Sigmoid colon (tissue), 7 donors: ENCODE measurements around the gene OBP2A. TPM values are rescaled to one million over a fixed set of nuclear protein-coding genes. Genes with fewer than 3 reads are reported as not detected.
"Not testable (repeated sequence)": the region's sequence is repeated elsewhere in the genome, so short reads cannot be mapped to it uniquely, and the experiment has no call there.

Source experiments
- DNase-seq: peaks from one replicate; pipeline ENCODE4 v3.0.0-alpha.2; 2019
- H3K27ac ChIP-seq, 4 donors: fragments of 200-600 bp; sonication (generic); one replicate each; pipeline ENCODE4 v1.5.1; 2016 to 2019; ENCODE audit warnings: mild to moderate bottlenecking in 1 of 4
- H3K27me3 ChIP-seq, 3 donors: fragments of 200-600 bp; sonication (generic); one replicate each; pipeline ENCODE4 v1.5.1; 2019; ENCODE audit warnings: mild to moderate bottlenecking in 1 of 3
- H3K36me3 ChIP-seq, 4 donors: fragments of 200-600 bp; sonication (generic); one replicate each; pipeline ENCODE4 v1.5.1; 2016 to 2019
- H3K4me1 ChIP-seq, 4 donors: fragments of 200-600 bp; sonication (generic); one replicate each; pipeline ENCODE4 v1.5.1; 2017 to 2019
- H3K4me3 ChIP-seq, 4 donors: fragments of 200-600 bp; sonication (generic); one replicate each; pipeline ENCODE4 v1.5.1; 2017 to 2019; ENCODE audit warnings: mild to moderate bottlenecking in 2 of 4, moderate library complexity in 1 of 4
- H3K9me3 ChIP-seq, 4 donors: fragments of 200-600 bp in 3 of 4; sonication (generic) in 3 of 4; one replicate each; pipeline versions ENCODE4 v1.5.1 to v1.6.1; 2013 to 2019
- EP300 ChIP-seq, 4 donors: sonication (generic); formaldehyde crosslinking; IDR thresholded peaks; one replicate each; pipeline ENCODE4 v1.6.1; 2017; ENCODE audit warnings: antibody characterized with exemption in 4 of 4
- POLR2A ChIP-seq, 2 donors: fragments of 450-650 bp; IDR thresholded peaks; one replicate each; pipeline ENCODE4 v1.6.1; 2016; ENCODE audit warnings: antibody characterized with exemption in 2 of 2, mild to moderate bottlenecking in 2 of 2, moderate library complexity in 2 of 2
- POLR2AphosphoS5 ChIP-seq, 4 donors: sonication (generic); formaldehyde crosslinking; IDR thresholded peaks; one replicate each; pipeline ENCODE4 v1.6.1; 2017; ENCODE audit warnings: antibody characterized with exemption in 4 of 4
- WGBS, 2 donors: extraction: QIAGEN DNeasy Blood & Tissue Kit; methylation state at CpG; one replicate each; pipeline ENCODE4 v1.1.7; 2013; 5-methylcytosine and 5-hydroxymethylcytosine counted together
- intact Hi-C: fragments of 100-400 bp; cut with DNase I; formaldehyde crosslinking; loops from one replicate; pipeline ENCODE4 v1.15.1; 2023
- polyA plus RNA-seq, 3 donors: library from polyadenylated mRNA; stranded (reverse); fragments of 200-250 nt; gene quantifications; one replicate each; pipeline ENCODE4 v1.2.3, GENCODE V29; 2013
- total RNA-seq, 4 donors: library from RNA; depleted of rRNA; stranded (reverse); fragments of >200 nt; gene quantifications; one replicate each; pipeline ENCODE4 v1.1.0, GENCODE V29; 2016
- TF ChIP-seq, protein P1 (sequence below), 4 experiments: fragments of 450-650 bp in 3 of 4; fragments of 200-600 bp in 1 of 4; IDR thresholded peaks; one replicate each; pipeline ENCODE4 v1.5.1; 2016 to 2019; ENCODE audit warnings: antibody characterized with exemption in 4 of 4, mild to moderate bottlenecking in 3 of 4, moderate library complexity in 2 of 4
- donor health status: healthy with polysubstance abuse.
- donor health status: Bipolar disorder and iron deficiency.
- donor health status: healthy.

Gene OBP2A
- total and polyA plus RNA-seq, 7 donors, result not detected

DNA sequence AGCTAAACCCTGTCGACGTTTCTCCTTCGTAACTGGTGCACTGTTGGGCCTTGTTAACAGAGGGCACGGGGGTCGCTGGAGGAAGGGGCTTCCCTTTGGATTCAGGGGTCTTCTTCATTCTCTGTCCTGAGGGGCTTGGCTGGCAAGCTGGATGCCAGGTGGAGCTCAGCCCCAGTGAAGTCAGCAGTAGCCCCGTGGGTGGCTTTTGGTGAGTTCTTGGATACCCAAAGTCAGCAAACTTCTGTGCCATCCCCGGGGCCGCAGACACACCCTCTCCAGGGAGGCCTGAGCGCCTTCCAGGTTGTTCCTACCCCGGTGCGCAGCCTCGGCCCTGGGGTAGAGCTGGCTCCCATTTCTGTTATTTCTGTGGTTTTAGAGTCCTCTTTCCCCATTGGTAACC, 12.3 kb upstream of the OBP2A start:
- Histone ChIP-seq H3K36me3 (no peaks in the 10 kb centered on the region), H3K27ac (no peak overlapping the region), H3K9me3 (no peaks in the 10 kb centered on the region), H3K4me1 (no peaks in the 10 kb centered on the region), H3K27me3 (peaks cover 0 to 23% (median 0%) of the 10 kb centered on the region in 3 donors), H3K4me3 (no peak overlapping the region)
- intact Hi-C loops, result no loop called here
- TF ChIP-seq POLR2AphosphoS5 (IDR thresholded peaks at IDR 0.05) (no peak), EP300 (IDR thresholded peaks at IDR 0.05) (no peak)
- TF ChIP-seq, protein P1, sequence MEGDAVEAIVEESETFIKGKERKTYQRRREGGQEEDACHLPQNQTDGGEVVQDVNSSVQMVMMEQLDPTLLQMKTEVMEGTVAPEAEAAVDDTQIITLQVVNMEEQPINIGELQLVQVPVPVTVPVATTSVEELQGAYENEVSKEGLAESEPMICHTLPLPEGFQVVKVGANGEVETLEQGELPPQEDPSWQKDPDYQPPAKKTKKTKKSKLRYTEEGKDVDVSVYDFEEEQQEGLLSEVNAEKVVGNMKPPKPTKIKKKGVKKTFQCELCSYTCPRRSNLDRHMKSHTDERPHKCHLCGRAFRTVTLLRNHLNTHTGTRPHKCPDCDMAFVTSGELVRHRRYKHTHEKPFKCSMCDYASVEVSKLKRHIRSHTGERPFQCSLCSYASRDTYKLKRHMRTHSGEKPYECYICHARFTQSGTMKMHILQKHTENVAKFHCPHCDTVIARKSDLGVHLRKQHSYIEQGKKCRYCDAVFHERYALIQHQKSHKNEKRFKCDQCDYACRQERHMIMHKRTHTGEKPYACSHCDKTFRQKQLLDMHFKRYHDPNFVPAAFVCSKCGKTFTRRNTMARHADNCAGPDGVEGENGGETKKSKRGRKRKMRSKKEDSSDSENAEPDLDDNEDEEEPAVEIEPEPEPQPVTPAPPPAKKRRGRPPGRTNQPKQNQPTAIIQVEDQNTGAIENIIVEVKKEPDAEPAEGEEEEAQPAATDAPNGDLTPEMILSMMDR (IDR thresholded peaks at IDR 0.05), result no peak
- DNase-seq, result peak; percentile 42
- WGBS, 2 donors, result 90% methylated on average over 12 of the region's 12 CpGs

DNA sequence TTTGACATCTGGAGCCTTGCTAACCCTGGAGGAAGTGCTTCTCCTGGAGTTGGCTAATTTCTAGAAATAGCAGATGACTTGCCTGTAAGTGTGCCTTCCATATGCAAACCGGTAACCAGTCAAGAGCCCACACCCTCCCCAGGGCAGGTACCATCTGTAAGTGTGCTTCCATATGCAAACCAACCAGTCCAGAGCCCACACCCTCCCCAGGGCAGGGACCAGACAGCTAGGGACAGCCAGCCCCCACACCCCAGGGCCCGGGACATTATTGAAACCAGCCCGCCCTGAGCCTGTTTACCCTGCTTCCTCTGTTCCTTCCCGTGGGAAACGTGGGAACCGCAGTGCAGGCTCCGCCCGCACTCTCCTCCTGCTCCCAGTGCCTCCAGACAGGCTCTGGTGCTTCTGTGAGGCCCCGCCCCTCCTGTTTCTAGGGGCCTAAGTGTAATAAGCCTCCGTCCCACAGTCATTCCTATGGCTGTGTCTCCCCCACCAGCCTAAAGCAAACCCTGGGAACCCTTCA, 11.7 kb upstream of the OBP2A start:
- H3K4me1 ChIP-seq, H3K36me3 ChIP-seq, intact Hi-C loops, H3K9me3 ChIP-seq, H3K27ac ChIP-seq, H3K4me3 ChIP-seq: not testable (repeated sequence)
- 12 to 27% methylated on average over 10 of the region's 10 CpGs for WGBS, 2 donors
- peak; percentile 20 for DNase-seq
- peaks cover 0 to 21% (median 0%) of the 10 kb centered on the region in 3 donors for H3K27me3 ChIP-seq

DNA sequence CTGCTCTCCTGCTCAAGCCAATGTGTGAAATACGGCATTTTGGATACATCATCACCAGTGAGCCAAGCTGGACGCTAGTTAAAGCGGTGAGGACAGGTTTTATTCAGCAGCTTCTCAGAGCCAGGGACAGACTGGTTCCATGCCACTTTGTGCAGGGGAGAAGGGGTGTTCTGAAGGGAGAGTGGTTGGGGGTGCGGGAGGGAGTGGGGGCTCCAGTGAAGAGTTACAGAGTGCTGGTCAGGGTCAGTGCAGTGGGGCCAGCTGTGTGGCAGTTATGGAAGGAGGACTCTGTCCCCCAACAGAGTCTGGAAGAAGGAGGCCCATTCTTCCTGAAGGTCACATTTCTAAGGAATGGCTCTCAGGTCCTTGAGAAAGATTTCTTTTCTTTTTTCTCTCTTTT, 11.1 kb upstream of the OBP2A start:
- H3K9me3 ChIP-seq, H3K27ac ChIP-seq, H3K36me3 ChIP-seq, DNase-seq, H3K4me1 ChIP-seq, H3K4me3 ChIP-seq, intact Hi-C loops: not testable (repeated sequence)
- WGBS, 2 donors, result 70 to 76% methylated on average over 4 of the region's 4 CpGs
- peaks cover 0 to 17% (median 0%) of the 10 kb centered on the region in 3 donors for H3K27me3 ChIP-seq

DNA sequence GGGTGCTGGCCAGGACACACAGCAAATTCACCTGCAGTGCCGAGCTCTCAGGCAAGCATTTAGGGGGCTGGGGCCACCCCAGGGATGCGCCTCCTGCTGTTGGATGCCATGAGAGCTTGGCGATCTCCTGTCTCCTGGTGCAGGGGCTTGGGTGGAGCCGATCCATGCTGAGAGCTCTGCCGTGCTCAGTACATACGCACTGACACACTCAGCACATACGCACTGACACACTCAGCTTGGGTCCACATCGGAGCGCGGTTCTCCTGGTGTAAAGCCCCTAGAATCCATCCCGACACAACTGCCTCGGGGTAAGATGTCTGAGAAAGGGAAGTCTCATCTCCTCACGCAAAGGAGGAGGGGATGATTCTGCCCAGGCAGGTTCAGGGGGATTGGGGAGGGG, 10.3 kb upstream of the OBP2A start:
- H3K4me1 ChIP-seq, H3K27me3 ChIP-seq, H3K4me3 ChIP-seq, H3K9me3 ChIP-seq, H3K27ac ChIP-seq, H3K36me3 ChIP-seq, intact Hi-C loops, DNase-seq: not testable (repeated sequence)
- 83% methylated on average over 13 of the region's 13 CpGs for WGBS, 2 donors

DNA sequence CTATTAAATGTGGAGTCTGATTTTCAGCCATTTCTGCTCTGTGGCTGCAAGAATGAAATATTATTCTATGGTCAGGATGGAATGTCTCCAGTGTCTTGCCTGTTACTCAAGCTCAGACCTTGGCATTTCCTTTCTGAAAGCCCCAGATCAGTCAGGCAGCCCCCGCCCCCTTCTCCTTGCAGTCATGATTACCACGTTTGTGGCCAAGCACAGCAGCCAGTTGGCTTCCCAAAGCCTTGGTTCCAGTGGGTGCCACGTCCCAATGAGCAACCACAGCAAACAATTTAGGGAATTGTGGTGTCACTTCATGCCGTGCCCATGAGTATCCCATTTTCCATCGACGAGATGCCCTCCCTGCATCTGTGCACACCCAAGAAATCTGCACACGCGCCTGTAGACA, 9.7 kb upstream of the OBP2A start:
- H3K27me3 ChIP-seq, result peaks cover 0 to 6% (median 0%) of the 10 kb centered on the region in 3 donors
- no peaks in the 10 kb centered on the region for H3K9me3 ChIP-seq
- H3K27ac ChIP-seq, result no peak overlapping the region
- intact Hi-C loops, result no loop called here
- no peak overlapping the region for H3K4me3 ChIP-seq
- DNase-seq, result no peak
- no peaks in the 10 kb centered on the region for H3K36me3 ChIP-seq
- TF ChIP-seq, protein P1 (IDR thresholded peaks at IDR 0.05), result no peak
- TF ChIP-seq EP300 (IDR thresholded peaks at IDR 0.05), result no peak
- no peak for TF ChIP-seq POLR2A (IDR thresholded peaks at IDR 0.05)
- TF ChIP-seq POLR2AphosphoS5 (IDR thresholded peaks at IDR 0.05), result no peak
- WGBS, 2 donors, result 75 to 78% methylated on average over 8 of the region's 8 CpGs
- H3K4me1 ChIP-seq, result no peaks in the 10 kb centered on the region

DNA sequence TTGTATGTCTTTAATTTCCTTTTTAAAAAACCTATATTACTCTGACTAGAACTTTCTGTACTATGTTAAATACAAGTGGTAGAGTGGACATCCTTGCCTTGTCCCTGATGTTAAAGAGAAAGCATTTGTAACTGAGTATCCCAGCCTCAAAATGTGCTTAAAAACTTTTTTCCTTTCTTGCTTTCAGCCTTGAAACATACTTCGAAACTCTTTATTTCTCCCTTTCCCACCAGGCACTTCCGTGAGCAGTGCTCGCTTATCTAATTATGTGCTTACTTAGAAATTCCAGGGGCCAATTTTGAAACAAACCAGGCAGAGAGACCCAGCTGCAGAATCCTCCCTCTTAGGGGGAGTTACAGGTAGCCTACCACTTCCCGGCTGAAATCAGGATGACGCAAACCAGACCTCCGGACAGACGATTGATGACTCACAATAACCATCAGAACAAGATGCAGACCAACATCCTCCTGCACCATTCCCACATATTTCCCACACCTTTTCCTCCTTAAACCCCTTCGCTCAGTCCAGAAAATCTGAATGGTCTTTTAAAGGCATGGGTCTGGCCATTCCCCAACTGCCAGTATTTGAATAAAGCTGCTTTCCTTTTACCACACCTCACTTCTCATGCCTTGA, 2.5 kb upstream of the OBP2A start:
- H3K9me3 ChIP-seq, H3K27ac ChIP-seq, intact Hi-C loops, DNase-seq, H3K4me1 ChIP-seq, H3K4me3 ChIP-seq, H3K36me3 ChIP-seq, H3K27me3 ChIP-seq: not testable (repeated sequence)
- 50 to 70% methylated on average over 8 of the region's 8 CpGs for WGBS, 2 donors

DNA sequence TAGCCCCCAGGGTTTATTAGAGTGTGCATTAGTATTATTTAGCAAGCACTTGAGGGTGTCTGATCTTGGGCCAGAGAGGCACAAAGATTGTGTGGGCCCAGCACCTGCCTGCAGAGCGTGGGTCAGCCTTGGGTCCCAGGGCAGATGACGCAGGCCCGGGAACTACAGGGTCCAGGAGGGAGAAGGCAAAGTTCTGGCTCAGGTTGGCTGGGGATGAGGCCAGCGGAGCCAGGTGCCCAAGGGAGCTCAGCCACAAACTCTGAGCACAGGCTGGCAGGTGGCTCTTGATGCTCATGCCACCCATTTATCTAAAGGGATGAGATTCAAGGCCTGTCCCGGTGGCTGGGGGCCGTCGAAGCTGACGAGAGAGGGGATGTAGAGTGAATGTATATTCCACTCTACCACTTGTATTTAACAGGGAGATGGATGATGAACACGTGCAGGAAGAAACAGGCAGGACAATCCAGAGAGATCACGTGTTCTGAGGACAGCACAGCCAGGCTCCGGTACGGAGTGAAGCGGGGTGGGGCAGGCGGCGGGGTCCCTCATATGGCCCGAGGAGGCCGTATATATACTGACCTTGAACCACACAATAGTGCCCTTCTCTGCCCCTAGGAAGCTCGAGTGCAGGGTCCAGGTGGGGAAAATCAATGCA, 818 bp upstream of the OBP2A start:
- TF ChIP-seq POLR2AphosphoS5 (IDR thresholded peaks at IDR 0.05), result no peak
- TF ChIP-seq, protein P1 (IDR thresholded peaks at IDR 0.05), result no peak
- peaks cover 0 to 1% (median 0%) of the 10 kb centered on the region in 4 donors for H3K9me3 ChIP-seq
- H3K4me3 ChIP-seq, result no peak overlapping the region
- H3K27me3 ChIP-seq, result no peaks in the 10 kb centered on the region
- intact Hi-C loops, result no loop called here
- WGBS, 2 donors, result 72 to 79% methylated on average over 18 of the region's 18 CpGs
- no peaks in the 10 kb centered on the region for H3K4me1 ChIP-seq
- H3K27ac ChIP-seq, result no peak overlapping the region
- DNase-seq, result peak; percentile 29
- no peaks in the 10 kb centered on the region for H3K36me3 ChIP-seq

DNA sequence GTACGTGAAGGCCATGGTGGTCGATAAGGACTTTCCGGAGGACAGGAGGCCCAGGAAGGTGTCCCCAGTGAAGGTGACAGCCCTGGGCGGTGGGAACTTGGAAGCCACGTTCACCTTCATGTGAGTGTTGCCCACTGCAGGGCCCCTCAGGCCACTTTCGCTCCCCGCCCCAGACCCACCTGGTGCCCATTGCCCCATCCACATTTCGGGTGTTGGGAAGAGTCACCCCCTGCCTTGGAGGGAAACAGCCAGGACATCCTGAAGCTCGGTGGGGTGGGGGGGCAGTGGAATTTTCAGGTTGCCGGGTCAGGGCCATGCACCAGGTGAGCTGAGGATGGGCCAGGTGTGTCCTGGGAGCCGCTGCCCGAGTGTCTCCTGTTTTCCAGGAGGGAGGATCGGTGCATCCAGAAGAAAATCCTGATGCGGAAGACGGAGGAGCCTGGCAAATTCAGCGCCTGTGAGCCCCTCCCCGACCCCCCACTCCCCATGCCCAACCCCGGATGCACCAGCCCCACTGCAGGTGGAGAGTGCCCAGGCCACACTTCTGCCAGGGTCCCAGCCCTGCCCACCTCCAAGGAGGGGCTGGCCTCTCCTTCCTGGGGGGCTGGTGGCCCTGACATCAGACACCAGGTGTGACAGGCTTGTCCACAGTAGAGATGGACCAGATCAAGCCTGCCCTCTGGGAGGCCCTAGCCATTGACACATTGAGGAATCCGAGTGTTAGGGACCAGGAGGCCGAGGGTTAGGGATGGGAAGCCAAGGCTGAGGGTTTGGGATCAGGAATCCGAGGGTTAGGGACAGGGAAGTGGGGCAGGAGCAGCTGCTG, 1.1 kb downstream of the OBP2A start:
- H3K36me3 ChIP-seq, H3K4me3 ChIP-seq, H3K9me3 ChIP-seq, H3K27me3 ChIP-seq, intact Hi-C loops, H3K4me1 ChIP-seq, H3K27ac ChIP-seq: not testable (repeated sequence)
- 71 to 86% methylated on average over 20 of the region's 21 CpGs for WGBS, 2 donors
- DNase-seq, result peak; percentile 30
